WERI-Rb-1 (cell line): ENCODE results near the gene APP.

Experiments used
- DNase-seq: peaks from one replicate; pipeline ENCODE4 v3.0.0-alpha.2; 2020
- H3K27ac ChIP-seq: fragments of 250-450 bp; sonication (Bioruptor Pico); 2 replicates; pipeline ENCODE4 v1.5.1; 2020; ENCODE audit warnings: mild to moderate bottlenecking, moderate library complexity
- H3K27me3 ChIP-seq: fragments of 250-450 bp; sonication (Bioruptor Pico); 2 replicates; pipeline ENCODE4 v1.5.1; 2021; ENCODE audit warnings: mild to moderate bottlenecking, low read depth, moderate library complexity; ENCODE audit not compliant: insufficient read depth, severe bottlenecking
- H3K36me3 ChIP-seq: fragments of 250-450 bp; sonication (Bioruptor Pico); 2 replicates; pipeline ENCODE4 v1.5.1; 2020; ENCODE audit warnings: mild to moderate bottlenecking, moderate library complexity
- H3K4me3 ChIP-seq: 2 replicates; pipeline ENCODE4 v1.5.1; 2011; ENCODE audit warnings: low read depth, mild to moderate bottlenecking, control low read depth, low read length
- H3K9me3 ChIP-seq: fragments of 250-450 bp; sonication (Bioruptor Pico); 2 replicates; pipeline ENCODE4 v1.5.1; 2021; ENCODE audit warnings: mild to moderate bottlenecking, moderate library complexity; ENCODE audit not compliant: severe bottlenecking
- CTCF ChIP-seq: IDR thresholded peaks from 2 replicates; pipeline ENCODE4 v1.5.1; 2011; ENCODE audit warnings: low read depth, mild to moderate bottlenecking, control low read depth, inconsistent platforms, low read length

Gene APP

GRCh38 chr21:25944672-25945213 lies 225.8 kb downstream of the APP start:
- Histone ChIP-seq H3K27me3 (no peaks in the 10 kb centered on the region), H3K4me3 (no peak overlapping the region), H3K9me3 (peaks cover 2% of the 10 kb centered on the region), H3K36me3 (peaks cover 41% of the 10 kb centered on the region), H3K27ac (no peak overlapping the region)
- DNase-seq: no peak
- no peak for TF ChIP-seq CTCF

- peaks cover 35% of the 10 kb centered on the region for H3K36me3 ChIP-seq
- H3K27me3 ChIP-seq: no peaks in the 10 kb centered on the region
- peaks cover 2% of the 10 kb centered on the region for H3K9me3 ChIP-seq
- H3K27ac ChIP-seq: no peak overlapping the region
- H3K4me3 ChIP-seq: no peak overlapping the region
- DNase-seq: no peak
- TF ChIP-seq CTCF: no peak
Observed at GRCh38 chr21:25944082-25944481, 226.5 kb downstream of the APP start.

GRCh38 chr21:25942135-25942534 lies 228.4 kb downstream of the APP start:
- peaks cover 28% of the 10 kb centered on the region for H3K36me3 ChIP-seq
- no peak overlapping the region for H3K4me3 ChIP-seq
- peaks cover 2% of the 10 kb centered on the region for H3K9me3 ChIP-seq
- TF ChIP-seq CTCF: no peak
- no peak overlapping the region for H3K27ac ChIP-seq
- no peak for DNase-seq
- no peaks in the 10 kb centered on the region for H3K27me3 ChIP-seq

- Histone ChIP-seq H3K36me3 (peaks cover 23% of the 10 kb centered on the region), H3K9me3 (no peaks in the 10 kb centered on the region), H3K4me3 (no peak overlapping the region), H3K27ac (no peak overlapping the region), H3K27me3 (no peaks in the 10 kb centered on the region)
- TF ChIP-seq CTCF: no peak
- DNase-seq: no peak
Observed at GRCh38 chr21:25939396-25939761, 231.2 kb downstream of the APP start.

- Histone ChIP-seq H3K27me3 (no peaks in the 10 kb centered on the region), H3K9me3 (no peaks in the 10 kb centered on the region), H3K4me3 (no peak overlapping the region), H3K27ac (no peak overlapping the region), H3K36me3 (peaks cover 20% of the 10 kb centered on the region)
- DNase-seq: no peak
- no peak for TF ChIP-seq CTCF
Observed at GRCh38 chr21:25938658-25939395, 231.7 kb downstream of the APP start.

- Histone ChIP-seq H3K27ac (no peak overlapping the region), H3K36me3 (peaks cover 25% of the 10 kb centered on the region), H3K27me3 (no peaks in the 10 kb centered on the region), H3K4me3 (no peak overlapping the region), H3K9me3 (no peaks in the 10 kb centered on the region)
- no peak for TF ChIP-seq CTCF
- no peak for DNase-seq
Observed at GRCh38 chr21:25936776-25937175, 233.8 kb downstream of the APP start.
